Hepatocyte (in vitro differentiated cells): ENCODE data around the gene ATXN1. TPM values are rescaled to one million over a fixed set of nuclear protein-coding genes. Genes with fewer than 3 reads are reported as not detected.

Source experiments
- DNase-seq: peaks from one replicate; pipeline ENCODE4 v3.0.0-alpha.2; 2016; ENCODE audit warnings: low spot score
- H2AFZ ChIP-seq: fragments of 200-600 bp; sonication (generic); 2 replicates; pipeline ENCODE4 v1.6.0; 2016; ENCODE audit warnings: antibody characterized with exemption, mild to moderate bottlenecking
- H3K27ac ChIP-seq: fragments of 200-600 bp; sonication (generic); 2 replicates; pipeline ENCODE4 v1.5.1; 2016; ENCODE audit warnings: mild to moderate bottlenecking
- H3K27me3 ChIP-seq: fragments of 200-600 bp; sonication (generic); 2 replicates; pipeline ENCODE4 v1.6.1; 2016
- H3K36me3 ChIP-seq: fragments of 200-600 bp; sonication (generic); replicated peaks from 2 replicates; pipeline ENCODE4 v1.5.1; 2016; ENCODE audit warnings: low read depth; ENCODE audit not compliant: insufficient read depth
- H3K4me1 ChIP-seq: fragments of 200-600 bp; sonication (generic); 2 replicates; pipeline ENCODE4 v1.5.1; 2016; ENCODE audit warnings: mild to moderate bottlenecking, moderate library complexity; ENCODE audit not compliant: insufficient read depth
- H3K4me2 ChIP-seq: fragments of 200-600 bp; sonication (generic); 2 replicates; pipeline ENCODE4 v1.6.0; 2016
- H3K4me3 ChIP-seq: fragments of 200-600 bp; sonication (generic); 2 replicates; pipeline ENCODE4 v1.5.1; 2016; ENCODE audit warnings: mild to moderate bottlenecking
- H3K79me2 ChIP-seq: fragments of 200-600 bp; sonication (generic); 2 replicates; pipeline ENCODE4 v1.6.0; 2017; ENCODE audit warnings: mild to moderate bottlenecking
- H3K9me2 ChIP-seq: fragments of 200-600 bp; sonication (generic); replicated peaks from 2 replicates; pipeline ENCODE4 v1.6.0; 2017; ENCODE audit warnings: mild to moderate bottlenecking; ENCODE audit not compliant: insufficient read depth
- H3K9me3 ChIP-seq: fragments of 200-600 bp; sonication (generic); 2 replicates; pipeline ENCODE4 v1.5.1; 2016; ENCODE audit warnings: low read depth, mild to moderate bottlenecking
- H4K20me1 ChIP-seq: fragments of 200-600 bp; sonication (generic); 2 replicates; pipeline ENCODE4 v1.6.0; 2016; ENCODE audit warnings: mild to moderate bottlenecking; ENCODE audit not compliant: insufficient read depth, poor library complexity, severe bottlenecking
- EZH2 ChIP-seq: fragments of 200-600 bp; sonication (generic); IDR thresholded peaks from 2 replicates; pipeline ENCODE4 v1.6.1; 2016; ENCODE audit warnings: antibody characterized with exemption, mild to moderate bottlenecking, borderline replicate concordance
- EZH2phosphoT487 ChIP-seq: fragments of 200-600 bp; sonication (generic); IDR thresholded peaks from one replicate; pipeline ENCODE4 v1.6.1; 2018; ENCODE audit warnings: antibody characterized with exemption, mild to moderate bottlenecking, low read depth, moderate library complexity; ENCODE audit not compliant: unreplicated experiment, severe bottlenecking
- WGBS: methylation state at CpG from one replicate; pipeline ENCODE4 v1.1.6; 2016; ENCODE audit warnings: low lambda C conversion rate; ENCODE audit errors: missing lambda C conversion rate; 5-methylcytosine and 5-hydroxymethylcytosine counted together
- polyA plus RNA-seq: library from polyadenylated mRNA; unstranded; fragments of >200 nt; fragmentation: Nextera tagmentation; extraction: Ambion mirVana; gene quantifications from 2 replicates; pipeline ENCODE4 v1.2.1, GENCODE V29; 2016
- total RNA-seq: library from RNA; depleted of rRNA; stranded (reverse); fragments of >200 nt; gene quantifications from 2 replicates; pipeline ENCODE4 v1.2.3, GENCODE V29; 2014
- TF ChIP-seq, protein P1 (sequence below): fragments of 200-600 bp; sonication (generic); IDR thresholded peaks from 2 replicates; pipeline ENCODE4 v1.5.1; 2016; ENCODE audit warnings: antibody characterized with exemption, mild to moderate bottlenecking; ENCODE audit not compliant: poor library complexity

ATXN1 gene
- total and polyA plus RNA-seq, 2 experiments from 2014 or later: 14.7 to 32.6 TPM

DNA sequence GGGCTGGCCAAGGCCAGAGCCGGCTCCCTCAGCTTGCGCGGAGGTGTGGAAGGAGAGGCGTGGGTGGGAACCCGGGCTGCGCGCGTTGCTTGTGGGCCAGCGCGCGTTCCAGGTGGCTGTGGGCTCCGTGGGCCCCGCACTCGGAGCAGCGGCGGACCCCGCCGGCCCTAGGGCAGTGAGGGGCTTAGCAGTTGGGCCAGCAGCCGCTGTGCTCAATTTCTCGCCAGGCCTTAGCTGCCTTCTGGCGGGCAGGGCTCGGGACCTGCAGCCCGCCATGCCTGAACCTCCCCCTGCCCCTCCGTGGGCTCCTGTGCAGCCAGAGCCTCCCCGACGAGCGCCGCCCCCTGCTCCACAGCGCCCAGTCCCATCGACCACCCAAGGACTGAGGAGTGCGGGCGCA lies 414.4 kb downstream of the ATXN1 start:
- Histone ChIP-seq H3K4me2 (no peak overlapping the region), H4K20me1 (no peaks in the 10 kb centered on the region), H3K27ac (no peak overlapping the region), H3K9me3 (no peaks in the 10 kb centered on the region), H2AFZ (no peak overlapping the region), H3K27me3 (no peaks in the 10 kb centered on the region), H3K79me2 (no peaks in the 10 kb centered on the region), H3K4me1 (peaks cover 26% of the 10 kb centered on the region), H3K9me2 (no peaks in the 10 kb centered on the region), H3K36me3 (no peaks in the 10 kb centered on the region), H3K4me3 (no peak overlapping the region)
- WGBS: over 99% methylated on average over 31 of the region's 32 CpGs
- no peak for DNase-seq
- TF ChIP-seq EZH2 (no peak), EZH2phosphoT487 (no peak)
- TF ChIP-seq, protein P1, sequence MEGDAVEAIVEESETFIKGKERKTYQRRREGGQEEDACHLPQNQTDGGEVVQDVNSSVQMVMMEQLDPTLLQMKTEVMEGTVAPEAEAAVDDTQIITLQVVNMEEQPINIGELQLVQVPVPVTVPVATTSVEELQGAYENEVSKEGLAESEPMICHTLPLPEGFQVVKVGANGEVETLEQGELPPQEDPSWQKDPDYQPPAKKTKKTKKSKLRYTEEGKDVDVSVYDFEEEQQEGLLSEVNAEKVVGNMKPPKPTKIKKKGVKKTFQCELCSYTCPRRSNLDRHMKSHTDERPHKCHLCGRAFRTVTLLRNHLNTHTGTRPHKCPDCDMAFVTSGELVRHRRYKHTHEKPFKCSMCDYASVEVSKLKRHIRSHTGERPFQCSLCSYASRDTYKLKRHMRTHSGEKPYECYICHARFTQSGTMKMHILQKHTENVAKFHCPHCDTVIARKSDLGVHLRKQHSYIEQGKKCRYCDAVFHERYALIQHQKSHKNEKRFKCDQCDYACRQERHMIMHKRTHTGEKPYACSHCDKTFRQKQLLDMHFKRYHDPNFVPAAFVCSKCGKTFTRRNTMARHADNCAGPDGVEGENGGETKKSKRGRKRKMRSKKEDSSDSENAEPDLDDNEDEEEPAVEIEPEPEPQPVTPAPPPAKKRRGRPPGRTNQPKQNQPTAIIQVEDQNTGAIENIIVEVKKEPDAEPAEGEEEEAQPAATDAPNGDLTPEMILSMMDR: no peak

DNA sequence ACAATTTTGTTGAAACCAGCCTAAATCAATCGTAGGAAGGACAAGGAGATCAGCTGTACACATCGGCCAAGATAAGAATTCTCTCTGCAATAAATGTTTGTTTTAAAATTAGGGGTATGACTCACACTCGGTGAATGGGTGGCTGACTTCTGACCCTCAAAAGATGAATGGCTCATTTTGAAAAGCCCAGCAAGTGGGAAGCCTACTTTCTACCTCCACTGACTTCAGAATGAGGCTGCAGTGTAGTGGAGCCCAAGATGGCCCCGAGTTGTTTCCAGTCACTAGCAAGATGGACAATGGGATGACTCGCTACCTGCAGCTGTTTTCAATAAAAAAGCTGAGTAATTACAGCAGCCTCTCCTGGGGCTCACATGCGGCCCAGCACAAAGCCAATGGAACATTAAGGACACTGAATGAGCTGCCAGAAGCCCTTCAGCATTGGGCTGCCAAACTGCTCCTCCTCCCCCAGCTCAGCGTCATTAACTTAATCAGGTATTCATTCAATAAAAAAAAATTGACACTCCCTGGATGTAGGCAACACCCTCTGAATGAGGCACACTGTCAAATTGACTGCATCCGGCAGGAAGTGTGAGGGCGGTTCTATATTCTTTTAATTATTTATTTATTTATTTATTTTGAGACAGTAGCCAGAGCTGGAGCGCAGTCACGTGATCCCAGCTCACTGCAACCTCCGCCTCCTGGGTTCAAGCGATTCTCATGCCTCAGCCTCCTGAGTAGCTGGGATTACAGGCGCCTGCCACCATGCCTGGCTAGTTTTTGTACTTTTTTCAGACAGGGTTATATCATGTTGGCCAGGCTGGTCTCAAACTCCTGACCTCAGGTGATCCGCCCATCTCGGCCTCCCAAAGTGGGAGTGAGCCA lies 415.6 kb downstream of the ATXN1 start:
- H3K4me1 ChIP-seq: peaks cover 18% of the 10 kb centered on the region
- H3K27me3 ChIP-seq: no peaks in the 10 kb centered on the region
- no peaks in the 10 kb centered on the region for H3K36me3 ChIP-seq
- H3K9me3 ChIP-seq: no peaks in the 10 kb centered on the region
- H3K27ac ChIP-seq: peak overlapping the region; percentile 79
- TF ChIP-seq EZH2phosphoT487 (no peak), EZH2 (no peak)
- TF ChIP-seq, protein P1: no peak
- peak; percentile 48 for DNase-seq
- 66% methylated on average over 16 of the region's 16 CpGs for WGBS
- H4K20me1 ChIP-seq: no peaks in the 10 kb centered on the region
- peak overlapping the region; percentile 6 for H3K4me2 ChIP-seq
- no peaks in the 10 kb centered on the region for H3K9me2 ChIP-seq
- H3K4me3 ChIP-seq: no peak overlapping the region
- no peaks in the 10 kb centered on the region for H3K79me2 ChIP-seq
- H2AFZ ChIP-seq: no peak overlapping the region

DNA sequence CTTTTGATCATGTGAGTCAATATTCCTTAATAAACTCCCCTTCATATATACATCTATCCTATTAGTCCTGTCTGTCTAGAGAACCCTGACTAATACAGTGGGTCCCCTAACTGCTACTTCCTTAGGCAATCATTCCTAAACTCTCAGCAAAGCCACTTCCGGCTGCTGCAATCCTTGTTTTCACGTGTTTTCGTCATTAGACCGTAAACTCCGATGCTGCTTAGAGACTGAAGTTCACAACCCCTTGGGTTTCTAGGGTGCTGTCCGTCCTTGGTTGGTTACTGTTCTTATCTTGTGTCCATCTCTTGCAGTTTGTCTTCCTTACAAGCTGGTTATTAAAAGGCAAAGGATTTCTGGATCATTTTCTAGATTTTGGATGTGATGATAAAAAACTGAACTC lies 416.5 kb downstream of the ATXN1 start:
- H3K4me1 ChIP-seq: peaks cover 18% of the 10 kb centered on the region
- DNase-seq: peak; percentile 52
- H3K9me2 ChIP-seq: no peaks in the 10 kb centered on the region
- WGBS: 61% methylated on average over 6 of the region's 6 CpGs
- no peaks in the 10 kb centered on the region for H3K79me2 ChIP-seq
- no peak overlapping the region for H3K4me3 ChIP-seq
- peak overlapping the region; percentile 6 for H3K4me2 ChIP-seq
- peak overlapping the region; percentile 79 for H3K27ac ChIP-seq
- no peaks in the 10 kb centered on the region for H3K36me3 ChIP-seq
- TF ChIP-seq EZH2phosphoT487 (no peak), EZH2 (no peak)
- TF ChIP-seq, protein P1: no peak
- H3K9me3 ChIP-seq: no peaks in the 10 kb centered on the region
- no peaks in the 10 kb centered on the region for H3K27me3 ChIP-seq
- no peak overlapping the region for H2AFZ ChIP-seq
- H4K20me1 ChIP-seq: no peaks in the 10 kb centered on the region
